Activated CD4-positive, alpha-beta T cell treated with anti-CD3 and anti-CD28 coated beads, Interleukin-2, amount 50 U/mL, for 16 hours (primary cell): ENCODE results near the gene FOSL2.

Experiments
- DNase-seq: peaks from one replicate; pipeline ENCODE4 v3.0.0-alpha.2; 2020

Gene FOSL2

DNA sequence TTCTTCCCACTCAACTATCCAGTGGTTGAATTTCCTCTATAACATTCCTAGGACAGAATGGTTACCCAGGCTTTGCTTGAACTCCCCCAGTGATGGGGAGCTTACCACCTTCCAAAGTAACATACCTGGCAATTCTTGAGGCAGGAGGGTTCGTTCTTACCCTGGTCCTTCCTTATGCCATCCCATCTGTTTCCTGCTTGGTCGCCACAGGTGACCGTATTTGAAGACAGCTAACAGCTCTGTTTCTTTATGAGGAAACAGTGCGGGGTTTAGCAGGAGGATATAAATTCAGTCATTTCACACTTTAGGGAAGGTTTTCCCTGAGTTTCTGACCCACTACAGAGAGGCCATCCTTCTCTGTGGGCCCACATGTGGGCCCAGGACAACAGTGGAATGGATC is 42.6 kb downstream of the FOSL2 start:
- DNase-seq = no peak

- no peak for DNase-seq
Measured at GRCh38 chr2:28435814-28436351, 43.2 kb downstream of the FOSL2 start.

DNA sequence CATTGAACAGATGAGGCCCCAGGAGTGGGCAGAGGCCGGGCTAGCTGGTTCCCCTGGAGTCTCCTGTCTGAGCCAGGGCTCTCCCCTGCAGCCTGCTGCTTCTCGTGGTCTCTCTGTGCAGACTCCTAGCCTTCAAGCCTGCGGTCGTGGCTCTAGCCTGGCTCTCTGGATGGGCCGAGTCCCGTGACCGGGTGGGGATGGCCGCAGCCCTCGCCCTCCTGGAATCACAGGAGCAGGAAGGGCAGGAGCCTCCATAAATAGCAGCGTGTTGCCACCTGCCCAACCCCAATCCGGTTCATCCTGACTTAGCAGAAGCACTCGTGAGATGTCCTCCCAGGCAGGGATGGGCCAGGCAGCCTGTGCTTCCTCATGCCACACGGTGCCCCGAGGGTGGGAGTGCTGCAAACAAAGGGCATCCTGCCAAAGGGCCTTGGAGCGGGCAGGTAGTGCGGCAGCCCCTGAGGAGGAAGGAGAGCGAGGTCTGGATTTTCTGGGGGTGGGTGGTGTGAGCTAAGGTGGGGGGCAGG is 43.9 kb downstream of the FOSL2 start:
- DNase-seq = no peak

- DNase-seq = no peak
Measured at GRCh38 chr2:28437149-28437835, 44.6 kb downstream of the FOSL2 start.

GRCh38 chr2:28437918-28438317 is 45.3 kb downstream of the FOSL2 start:
- no peak for DNase-seq

- no peak for DNase-seq
Measured at GRCh38 chr2:28438532-28439063, 45.9 kb downstream of the FOSL2 start.

GRCh38 chr2:28439127-28439526 is 46.5 kb downstream of the FOSL2 start:
- no peak for DNase-seq

DNA sequence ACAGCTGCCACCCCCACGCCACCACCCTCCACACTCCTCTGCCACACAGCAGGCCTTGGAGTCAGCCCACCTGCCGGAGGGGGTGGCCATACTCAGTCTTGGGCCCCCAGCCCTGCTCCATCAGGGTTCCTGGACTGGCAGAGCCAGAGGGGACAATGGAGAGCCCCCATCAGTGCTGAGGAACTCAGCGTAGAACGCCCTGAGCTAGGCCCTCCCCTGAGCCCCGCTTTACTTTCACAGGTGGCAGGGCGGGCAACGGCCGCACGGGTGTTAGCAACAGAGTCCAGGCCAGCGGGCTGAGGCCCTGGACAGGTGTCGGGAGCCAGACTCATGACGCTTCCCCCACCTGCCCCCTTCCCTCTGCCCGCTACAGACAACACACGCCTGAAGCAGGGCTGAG is 47.1 kb downstream of the FOSL2 start:
- no peak for DNase-seq

DNA sequence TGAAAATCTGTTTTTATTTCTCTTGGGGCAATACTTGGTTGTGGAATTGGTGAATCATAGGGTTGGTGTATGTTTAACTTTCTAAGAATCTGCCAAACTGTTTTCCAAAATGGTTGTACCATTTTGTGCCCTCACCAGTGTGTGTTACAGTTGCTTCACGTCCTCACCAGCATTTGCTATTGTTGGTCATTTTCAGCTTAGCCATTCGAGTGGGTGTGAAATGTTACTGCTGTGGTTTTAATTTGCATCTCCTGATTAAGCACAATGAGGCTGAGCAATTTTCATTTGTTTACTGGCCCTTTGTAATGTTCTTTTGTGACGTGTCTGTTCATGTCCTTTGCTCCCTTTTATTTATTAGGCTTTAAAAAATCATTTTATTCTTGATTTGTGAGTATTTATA is 49.7 kb downstream of the FOSL2 start:
- DNase-seq = no peak

GRCh38 chr2:28444956-28445355 is 52.3 kb downstream of the FOSL2 start:
- no peak for DNase-seq

GRCh38 chr2:28445448-28446258 is 53.0 kb downstream of the FOSL2 start:
- DNase-seq = peak; percentile 79

DNA sequence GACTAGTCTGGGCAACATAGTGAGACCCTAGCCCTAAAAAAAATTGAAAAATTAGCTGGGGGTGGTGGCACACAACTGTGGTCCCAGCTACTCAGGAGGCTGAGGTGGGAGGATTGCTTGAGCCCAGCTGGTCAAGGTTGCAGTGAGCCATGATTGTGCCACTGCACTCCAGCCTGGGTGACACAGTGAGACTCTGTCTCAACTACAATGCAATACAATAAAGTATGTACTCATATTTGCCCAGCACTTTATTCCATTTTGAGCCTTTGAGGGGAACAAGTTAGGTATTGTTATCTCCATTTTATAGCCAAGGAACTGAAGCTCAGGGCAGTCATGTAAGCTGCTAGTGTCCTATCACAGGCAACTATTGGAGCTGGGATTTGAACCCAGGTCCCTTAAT is 53.9 kb downstream of the FOSL2 start:
- no peak for DNase-seq

- DNase-seq = no peak
Measured at GRCh38 chr2:28447086-28447485, 54.4 kb downstream of the FOSL2 start.

DNA sequence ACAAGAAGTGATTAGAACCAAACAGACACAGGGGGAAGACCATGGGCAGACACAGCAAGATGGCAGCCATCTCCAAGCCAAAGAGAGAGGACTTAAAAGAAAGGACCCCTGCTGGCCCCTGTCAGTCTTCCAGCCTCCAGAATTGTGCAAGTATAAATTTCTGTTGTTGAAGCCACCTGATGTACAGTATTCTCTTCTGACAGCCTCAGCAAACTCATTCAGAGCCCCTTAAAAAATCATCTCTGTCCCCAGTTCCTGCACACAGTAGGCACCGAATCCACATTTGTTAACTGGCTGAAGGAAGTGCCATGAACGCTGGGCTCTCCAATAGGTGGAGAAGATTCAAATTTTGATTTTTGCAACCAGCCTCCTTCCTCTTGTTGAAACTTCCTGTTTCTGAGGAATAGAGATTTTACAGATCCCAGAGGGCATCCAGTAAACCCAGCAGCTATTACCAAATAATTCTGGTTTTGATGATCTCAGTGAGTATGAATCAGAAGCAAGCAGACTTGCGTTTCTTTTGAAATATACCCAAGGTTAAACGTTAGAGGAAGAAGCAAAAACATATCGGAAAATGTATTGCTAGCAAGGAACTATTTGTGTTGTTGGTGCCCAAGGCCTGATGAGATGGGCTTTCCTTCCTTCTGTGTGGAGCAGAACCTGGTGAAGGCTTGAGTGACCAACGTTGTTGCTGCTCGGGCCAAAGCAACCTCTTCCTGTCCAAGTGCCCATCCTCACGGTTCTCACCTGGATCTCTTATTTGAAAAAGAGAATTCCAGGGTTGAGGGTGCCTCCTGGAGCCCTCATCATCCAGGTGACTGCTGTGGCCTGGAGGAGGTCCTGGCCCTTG is 55.5 kb downstream of the FOSL2 start:
- peak; percentile 62 for DNase-seq

DNA sequence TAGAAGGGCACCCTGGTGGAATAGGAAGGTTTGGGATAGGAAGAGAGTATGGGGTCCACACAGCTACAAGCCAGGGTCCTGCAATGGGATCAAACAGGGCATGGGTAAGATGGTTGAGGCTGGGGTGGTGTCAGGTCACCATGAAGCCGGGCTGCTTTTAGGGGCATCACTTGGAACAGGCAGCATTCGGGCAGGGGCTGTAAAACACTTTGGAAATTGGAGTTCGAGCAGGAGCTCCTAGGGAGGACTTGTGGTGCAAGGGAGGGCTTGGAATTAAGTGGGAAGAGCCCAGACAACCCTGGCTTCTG is 56.1 kb downstream of the FOSL2 start:
- DNase-seq = no peak

GRCh38 chr2:28449126-28449487 is 56.4 kb downstream of the FOSL2 start:
- DNase-seq = no peak

GRCh38 chr2:28449488-28450395 is 57.1 kb downstream of the FOSL2 start:
- DNase-seq = peak; percentile 92

DNA sequence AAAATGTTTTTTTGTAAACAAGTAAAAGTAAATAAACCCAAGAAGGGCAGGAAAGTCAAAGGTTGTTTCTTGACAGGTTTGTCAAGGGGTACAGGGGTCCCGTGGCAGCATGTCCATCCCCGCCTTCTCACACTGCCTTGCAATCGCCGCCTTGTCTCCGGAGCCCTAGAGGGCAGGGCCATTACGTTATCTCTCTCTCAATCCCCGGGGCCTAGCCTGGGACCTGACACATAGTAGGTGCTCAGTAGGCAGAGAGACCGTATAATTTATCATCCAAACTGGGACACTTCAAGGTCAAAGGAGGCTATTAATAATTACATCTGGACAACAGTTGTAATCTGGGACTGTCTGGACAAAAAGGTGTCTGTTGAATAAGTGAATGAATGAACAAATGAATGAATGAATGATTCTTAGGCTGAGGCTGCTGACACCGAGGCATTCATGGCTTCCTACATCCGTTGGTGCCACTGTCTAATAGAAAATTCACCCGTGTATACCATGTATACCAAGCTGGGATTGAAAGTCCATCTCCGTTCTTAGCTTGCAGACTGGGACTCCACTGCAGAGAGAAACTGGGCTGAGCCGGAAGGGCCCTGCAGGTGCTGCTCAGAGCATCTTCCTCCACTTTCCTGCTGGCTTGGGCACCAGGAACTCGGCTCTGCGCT is 58.4 kb downstream of the FOSL2 start:
- DNase-seq = no peak

DNA sequence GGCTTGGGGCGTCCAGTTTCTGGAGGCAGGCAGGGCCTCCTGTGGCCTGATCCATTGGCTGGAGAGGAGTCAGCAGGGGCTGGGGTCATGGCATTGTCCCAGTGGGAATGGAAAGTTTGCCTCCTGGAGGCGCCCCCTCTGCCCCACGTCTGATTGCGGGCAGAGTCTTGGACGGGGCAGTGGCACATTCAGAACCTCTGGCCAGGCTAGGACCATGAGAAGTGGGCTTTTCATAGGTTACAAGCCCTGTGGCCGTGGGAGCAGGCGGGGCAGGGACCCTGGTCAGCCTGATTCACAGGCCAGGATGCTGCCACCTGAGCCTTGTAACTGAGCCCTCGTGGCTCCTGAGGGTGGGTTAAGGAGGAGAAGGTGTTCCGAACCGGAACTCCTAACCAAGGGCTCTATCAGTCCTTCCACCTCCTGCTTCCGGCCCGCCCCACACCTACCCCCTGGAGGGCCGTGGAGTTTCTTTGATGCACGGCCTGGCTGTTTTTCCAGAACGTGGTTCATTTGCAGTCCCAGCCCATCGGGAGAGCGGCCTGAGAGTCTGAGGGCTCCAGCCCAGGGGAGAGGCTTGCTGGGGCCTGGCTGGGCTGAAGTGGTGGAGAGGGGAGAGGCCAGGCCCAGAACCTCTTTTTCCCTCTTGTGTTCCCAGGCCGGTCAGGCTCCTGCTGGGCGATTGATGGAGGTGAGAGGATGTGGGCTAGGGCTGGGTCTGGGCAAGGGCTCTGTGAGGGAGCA is 59.3 kb downstream of the FOSL2 start:
- no peak for DNase-seq

GRCh38 chr2:28452534-28453081 is 60.0 kb downstream of the FOSL2 start:
- peak; percentile 81 for DNase-seq
